GM10248 (cell line): ENCODE measurements around the gene B3GNT9.

Source experiments
- CTCF ChIA-PET: fragments of 300-600 bp; sonication (Branson Sonifier 250); formaldehyde crosslinking; extraction: SDS; loops from one replicate; lab custom pipeline; 2021; ENCODE audit warnings: antibody characterized with exemption; lab: Yijun Ruan, JAX
- POLR2A ChIA-PET: fragments of 350-650 bp; sonication (Branson Sonifier 250); formaldehyde crosslinking; extraction: SDS; loops from one replicate; lab custom pipeline; 2020; ENCODE audit warnings: antibody characterized with exemption; lab: Yijun Ruan, JAX
- DNase-seq: peaks from one replicate; pipeline ENCODE4 v3.0.0; 2012; ENCODE audit errors: extremely low spot score
- TF ChIP-seq, protein P1 (sequence below): IDR thresholded peaks from 2 replicates; pipeline ENCODE4 v1.5.1; 2012; ENCODE audit warnings: mild to moderate bottlenecking, low read depth; ENCODE audit errors: extremely low read depth, missing control alignments, control extremely low read depth

Gene B3GNT9

DNA sequence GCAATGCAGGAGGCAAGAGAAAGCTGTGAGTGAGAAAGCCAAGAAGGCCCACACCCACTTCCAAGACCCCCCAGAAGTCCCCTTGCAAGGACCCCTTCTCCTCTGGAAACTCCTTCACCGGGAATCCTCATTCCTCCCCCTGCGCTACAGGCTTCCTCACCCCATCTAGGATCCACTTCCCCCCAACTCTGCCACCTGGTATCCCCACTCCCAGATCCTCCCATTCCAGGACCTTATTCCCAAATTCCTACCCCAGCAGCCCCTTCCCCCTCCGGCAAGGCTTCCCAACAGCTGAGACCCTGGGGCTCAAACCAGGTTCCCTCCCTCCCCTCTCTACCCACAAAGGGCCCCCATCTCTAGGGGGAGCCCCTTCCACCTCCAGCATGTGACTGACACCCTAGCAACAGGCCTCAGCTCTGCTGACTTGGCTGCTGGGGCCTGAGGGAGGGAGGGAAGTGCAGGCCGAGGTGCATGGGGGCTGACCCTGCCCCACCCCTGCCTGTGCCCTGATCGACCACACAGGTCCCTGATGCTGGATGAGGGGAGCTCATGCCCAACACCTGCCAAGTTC lies 15.9 kb upstream of the B3GNT9 start:
- no peak for DNase-seq
- TF ChIP-seq, protein P1, sequence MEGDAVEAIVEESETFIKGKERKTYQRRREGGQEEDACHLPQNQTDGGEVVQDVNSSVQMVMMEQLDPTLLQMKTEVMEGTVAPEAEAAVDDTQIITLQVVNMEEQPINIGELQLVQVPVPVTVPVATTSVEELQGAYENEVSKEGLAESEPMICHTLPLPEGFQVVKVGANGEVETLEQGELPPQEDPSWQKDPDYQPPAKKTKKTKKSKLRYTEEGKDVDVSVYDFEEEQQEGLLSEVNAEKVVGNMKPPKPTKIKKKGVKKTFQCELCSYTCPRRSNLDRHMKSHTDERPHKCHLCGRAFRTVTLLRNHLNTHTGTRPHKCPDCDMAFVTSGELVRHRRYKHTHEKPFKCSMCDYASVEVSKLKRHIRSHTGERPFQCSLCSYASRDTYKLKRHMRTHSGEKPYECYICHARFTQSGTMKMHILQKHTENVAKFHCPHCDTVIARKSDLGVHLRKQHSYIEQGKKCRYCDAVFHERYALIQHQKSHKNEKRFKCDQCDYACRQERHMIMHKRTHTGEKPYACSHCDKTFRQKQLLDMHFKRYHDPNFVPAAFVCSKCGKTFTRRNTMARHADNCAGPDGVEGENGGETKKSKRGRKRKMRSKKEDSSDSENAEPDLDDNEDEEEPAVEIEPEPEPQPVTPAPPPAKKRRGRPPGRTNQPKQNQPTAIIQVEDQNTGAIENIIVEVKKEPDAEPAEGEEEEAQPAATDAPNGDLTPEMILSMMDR, result no peak
- POLR2A ChIA-PET, result no interaction called here
- CTCF ChIA-PET, result interaction anchor here (1.0 to 5.8 kb wide), 7 partner anchors 9 to 149 kb away, joined by 3 to 41 read pairs (median 4); partner anchors contain the start of gene B3GNT9

DNA sequence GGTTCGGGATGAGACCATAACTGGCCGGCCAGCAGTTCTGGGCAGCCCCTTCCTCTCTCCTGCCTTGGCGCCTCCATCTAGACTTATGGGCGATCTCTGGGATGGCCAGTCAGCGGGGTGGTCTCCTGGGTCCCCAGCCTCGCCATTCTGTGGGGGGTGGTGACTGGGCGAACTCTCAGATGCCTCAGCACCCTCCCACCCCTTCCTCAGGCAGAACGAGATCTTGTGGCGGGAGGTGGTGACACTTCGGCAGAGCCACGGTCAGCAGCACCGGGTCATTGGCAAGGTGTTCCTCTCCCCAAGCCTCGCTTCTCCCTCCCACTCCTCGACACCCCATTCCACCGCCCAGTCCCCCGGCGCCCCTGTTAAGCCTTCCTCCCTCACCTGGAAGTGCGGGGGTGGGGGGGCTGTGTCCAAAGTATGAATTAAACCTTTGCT lies 15.3 kb upstream of the B3GNT9 start:
- ChIA-PET POLR2A (no interaction called here), CTCF (interaction anchor here (1.0 to 5.8 kb wide), 5 partner anchors 10 to 148 kb away, joined by 3 to 41 read pairs (median 4); partner anchors contain the start of gene B3GNT9)
- TF ChIP-seq, protein P1, result no peak
- DNase-seq, result no peak

GRCh38 chr16:67165121-67166078 lies 14.6 kb upstream of the B3GNT9 start:
- ChIA-PET CTCF (interaction anchor here (1.1 to 5.8 kb wide), 4 partner anchors 10 to 148 kb away, joined by 3 to 41 read pairs (median 26); partner anchors contain the start of gene B3GNT9), POLR2A (no interaction called here)
- TF ChIP-seq, protein P1, result no peak
- no peak for DNase-seq

DNA sequence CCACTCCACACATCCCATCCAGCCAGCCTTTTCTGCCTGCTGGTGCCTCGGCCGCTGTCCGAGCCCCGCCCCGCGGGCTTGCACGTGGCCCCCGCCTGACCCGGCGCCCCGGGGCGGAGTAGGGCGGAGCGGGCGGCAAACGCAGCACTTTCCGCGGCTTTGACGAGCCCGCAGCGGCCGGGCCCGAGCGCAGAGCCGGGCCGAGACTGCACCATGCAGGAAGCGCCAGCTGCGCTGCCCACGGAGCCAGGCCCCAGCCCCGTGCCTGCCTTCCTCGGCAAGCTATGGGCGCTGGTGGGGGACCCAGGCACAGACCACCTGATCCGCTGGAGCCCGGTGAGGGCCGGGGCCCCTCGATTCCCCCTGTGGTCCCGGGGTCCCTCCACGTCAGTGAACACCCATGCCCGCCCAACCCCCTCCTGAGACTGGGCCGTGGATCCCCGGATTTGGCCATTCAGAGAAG lies 13.8 kb upstream of the B3GNT9 start, which contains the start of gene HSF4:
HSF4 (plus strand) TSS at position 147 of the 463 bp plus-strand sequence; CDS start at position 214, 67 bp downstream.
- POLR2A ChIA-PET, result no interaction called here
- no peak for DNase-seq

DNA sequence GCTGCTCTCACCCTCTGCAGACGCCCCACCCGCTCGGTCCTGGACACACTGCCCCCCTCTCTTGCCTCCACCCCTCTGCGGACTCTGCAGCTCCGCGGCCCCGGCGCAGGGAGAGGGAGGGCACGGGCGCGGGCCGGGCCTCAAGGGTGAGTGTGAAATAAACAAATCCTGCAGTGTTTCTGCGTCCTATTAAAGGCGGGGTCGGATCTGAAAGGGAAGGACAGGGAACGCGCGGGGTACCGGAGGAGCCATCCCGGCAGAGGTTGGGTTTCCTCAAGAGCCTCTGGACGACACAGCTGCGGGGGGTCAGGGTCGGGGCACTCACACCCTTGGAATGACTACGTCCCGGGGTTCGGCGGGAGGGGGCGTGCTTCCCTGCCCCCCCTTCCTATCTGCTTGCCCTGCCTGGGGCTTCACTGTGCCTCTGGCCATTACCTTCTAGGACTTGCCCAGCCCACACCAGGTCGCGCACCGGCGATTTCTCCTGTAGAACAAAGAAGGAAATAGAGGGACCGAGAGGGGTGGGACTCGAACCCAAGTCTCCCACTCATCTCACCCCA lies 13.3 kb upstream of the B3GNT9 start:
- TF ChIP-seq, protein P1, result no peak
- POLR2A ChIA-PET, result no interaction called here
- CTCF ChIA-PET, result interaction anchor here (4.1 to 5.8 kb wide), 3 partner anchors 11 to 21 kb away, joined by 17 to 45 read pairs (median 41); partner anchors contain the start of gene B3GNT9
- DNase-seq, result no peak

More for the DNA sequence above, 13.8 kb upstream of the B3GNT9 start, which contains the start of gene HSF4:
- TF ChIP-seq, protein P1, result no peak
- CTCF ChIA-PET, result interaction anchor here (4.1 to 5.8 kb wide), 2 partner anchors 12 to 21 kb away, joined by 17 to 41 read pairs; partner anchors contain the start of gene B3GNT9
